ENCODE data around the gene RASSF1. TPM values are rescaled to one million over a fixed set of nuclear protein-coding genes. Genes with fewer than 3 reads are reported as not detected.

The RASSF1 gene
- total RNA-seq, 1 experiment from 2014 or later, result 15.8 TPM

DNA sequence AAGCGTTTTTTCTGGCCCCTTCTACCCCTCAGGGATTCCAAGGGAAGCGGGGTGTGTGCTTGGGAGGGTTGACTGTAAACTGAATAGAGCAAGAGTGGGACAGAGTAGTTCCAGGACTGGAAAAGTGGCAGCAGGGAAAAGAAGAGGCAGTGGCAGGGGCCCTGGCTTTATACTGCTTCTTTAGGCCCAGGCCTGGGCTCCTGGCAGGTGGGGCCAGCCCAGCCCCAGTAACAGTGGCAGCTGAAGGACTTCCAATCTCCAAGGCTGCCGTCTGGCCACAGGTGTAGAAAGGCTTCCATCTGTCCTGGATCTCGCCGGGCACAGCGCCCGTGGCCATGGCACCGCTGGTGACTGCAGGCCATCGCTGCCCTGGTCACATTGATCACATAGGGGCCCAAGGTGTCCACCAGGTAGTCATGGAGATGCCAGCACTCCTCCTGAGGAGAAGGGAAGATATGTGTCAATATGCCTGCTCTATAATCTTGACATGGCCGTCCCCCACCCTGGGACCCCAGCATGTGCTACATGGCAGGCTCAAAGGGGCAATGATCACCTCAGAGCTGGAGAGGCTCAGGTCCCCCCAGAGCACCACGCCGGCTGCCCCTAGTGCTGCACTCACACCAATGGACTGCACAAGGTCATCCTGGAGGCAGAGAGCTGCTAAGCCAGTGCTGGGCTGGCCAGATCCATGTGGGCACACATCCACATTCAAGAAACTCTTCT lies 47.4 kb downstream of the RASSF1 start:
- peak overlapping the region; percentile 87 to 99 (median 96); a peak in 5 of 7 replicates for H3K27ac Mint-ChIP-seq
- Histone ChIP-seq H3K27ac (ENCODE audit: insufficient read length, low read depth, low read length) (no peak overlapping the region), H2BK5ac (ENCODE audit: insufficient read length, low read length) (no peak overlapping the region), H3K79me1 (ENCODE audit: insufficient read depth, low read depth, low read length, poor library complexity, severe bottlenecking) (no peaks in the 10 kb centered on the region), H4K5ac (ENCODE audit: insufficient read length, low read depth, low read length) (no peak overlapping the region), H3T11ph (ENCODE audit: low read length) (no peak overlapping the region), H3K9me3 (ENCODE audit: control insufficient read depth, low read depth, low read length) (no peaks in the 10 kb centered on the region), H2AFZ (ENCODE audit: low read length) (no peak overlapping the region), H4K8ac (replicated peaks; ENCODE audit: insufficient read length, low read depth, low read length) (no peak overlapping the region), H3K23me2 (ENCODE audit: insufficient read length, low read depth, low read length, poor library complexity, severe bottlenecking) (peaks cover 5% of the 10 kb centered on the region), H3K9ac (ENCODE audit: extremely low read depth, insufficient read length, low read length) (no peak overlapping the region), H3K23ac (ENCODE audit: insufficient read length, low read depth, low read length) (no peak overlapping the region), H2BK15ac (ENCODE audit: low read depth, low read length) (no peak overlapping the region), H3K4me2 (ENCODE audit: insufficient read depth, insufficient read length, low read length) (no peak overlapping the region), H3K14ac (ENCODE audit: insufficient read depth, low read length) (no peak overlapping the region), H4K20me1 (ENCODE audit: control insufficient read depth, insufficient read depth, insufficient read length) (no peaks in the 10 kb centered on the region), H3K4ac (ENCODE audit: low read depth, low read length) (no peak overlapping the region), H4K91ac (ENCODE audit: insufficient read length, low read depth, low read length) (no peak overlapping the region), H3K79me2 (ENCODE audit: insufficient read depth, low read length) (peaks cover 3% of the 10 kb centered on the region; the same call in 1 of the 2 replicates), H2BK20ac (ENCODE audit: low read depth, low read length, poor library complexity, severe bottlenecking) (no peak overlapping the region), H3K56ac (ENCODE audit: insufficient read length, low read depth, low read length) (no peak overlapping the region), H2AK5ac (ENCODE audit: insufficient read length, low read length) (no peak overlapping the region), H3K18ac (ENCODE audit: insufficient read length, low read depth, low read length) (no peak overlapping the region), H2BK120ac (ENCODE audit: low read depth, low read length, poor library complexity, severe bottlenecking) (no peak overlapping the region), H3K4me1 (ENCODE audit: insufficient read depth, low read length) (no peaks in the 10 kb centered on the region), H2BK12ac (ENCODE audit: insufficient read length, low read depth, low read length) (no peak overlapping the region), H3K27me3 (ENCODE audit: insufficient read depth, low read length) (no peaks in the 10 kb centered on the region)
- H3K4me3 Mint-ChIP-seq, result peak overlapping the region; percentile 82 to 87; a peak in 2 of 5 replicates
- peaks cover 14% of the 10 kb centered on the region in 2 experiments for H3K4me1 Mint-ChIP-seq
- TF ChIP-seq, protein P1, sequence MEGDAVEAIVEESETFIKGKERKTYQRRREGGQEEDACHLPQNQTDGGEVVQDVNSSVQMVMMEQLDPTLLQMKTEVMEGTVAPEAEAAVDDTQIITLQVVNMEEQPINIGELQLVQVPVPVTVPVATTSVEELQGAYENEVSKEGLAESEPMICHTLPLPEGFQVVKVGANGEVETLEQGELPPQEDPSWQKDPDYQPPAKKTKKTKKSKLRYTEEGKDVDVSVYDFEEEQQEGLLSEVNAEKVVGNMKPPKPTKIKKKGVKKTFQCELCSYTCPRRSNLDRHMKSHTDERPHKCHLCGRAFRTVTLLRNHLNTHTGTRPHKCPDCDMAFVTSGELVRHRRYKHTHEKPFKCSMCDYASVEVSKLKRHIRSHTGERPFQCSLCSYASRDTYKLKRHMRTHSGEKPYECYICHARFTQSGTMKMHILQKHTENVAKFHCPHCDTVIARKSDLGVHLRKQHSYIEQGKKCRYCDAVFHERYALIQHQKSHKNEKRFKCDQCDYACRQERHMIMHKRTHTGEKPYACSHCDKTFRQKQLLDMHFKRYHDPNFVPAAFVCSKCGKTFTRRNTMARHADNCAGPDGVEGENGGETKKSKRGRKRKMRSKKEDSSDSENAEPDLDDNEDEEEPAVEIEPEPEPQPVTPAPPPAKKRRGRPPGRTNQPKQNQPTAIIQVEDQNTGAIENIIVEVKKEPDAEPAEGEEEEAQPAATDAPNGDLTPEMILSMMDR (conservative IDR thresholded peaks at IDR 0.05), result no peak
- WGBS (ENCODE audit: extremely low coverage, insufficient read length, low lambda C conversion rate), result no CpG with 5 or more reads among the region's 12 CpGs
- peaks cover 23 to 36% (median 28%) of the 10 kb centered on the region in 3 experiments; a peak in 6 of 7 replicates for H3K36me3 Mint-ChIP-seq (ENCODE audit: insufficient read depth in 1 of 3, low read depth in 3 of 3)
- no peak for DNase-seq
- H3K9me3 Mint-ChIP-seq, result no peaks in the 10 kb centered on the region; a peak in 1 of 5 replicates
- no peaks in the 10 kb centered on the region for H3K27me3 Mint-ChIP-seq (ENCODE audit: low read depth)
